HCT116 (cell line): ENCODE results near the gene CDH22. TPM values are rescaled to one million over a fixed set of nuclear protein-coding genes. Genes with fewer than 3 reads are reported as not detected.

ENCODE experiments used
- ATAC-seq: fragments of 200-7000 bp; cut with Tn5 transposase; 2 replicates; pipeline ENCODE4 v1.9.1; 2020; ENCODE audit warnings: mild to moderate bottlenecking, moderate library complexity
- BruUV-seq: library from RNA; stranded (reverse); fragments of 400-500 nt; replicated peaks from 2 replicates; lab custom pipeline; 2021; lab: Mats Ljungman, UMichigan
- CTCF ChIA-PET: fragments of 300-600 bp; sonication (Branson Sonifier 250); formaldehyde crosslinking; loops from one replicate; lab custom pipeline; 2021; ENCODE audit warnings: antibody characterized with exemption; lab: Charles Lee
- POLR2A ChIA-PET: fragments of 300-600, 350-600 bp; sonication (Branson Sonifier 250); formaldehyde crosslinking; loops from one replicate; lab custom pipeline; 2021; ENCODE audit warnings: antibody characterized with exemption; lab: Charles Lee
- RAD21 ChIA-PET, 2 experiments: fragments of 300-600 bp; sonication (Branson Sonifier 250); formaldehyde crosslinking; loops; one replicate each; lab custom pipeline; 2023; ENCODE audit warnings: low total read pairs in 2 of 2; ENCODE audit not compliant: uncharacterized antibody in 2 of 2, unreplicated experiment in 2 of 2, low non-redundant PET in 1 of 2; lab: Charles Lee
- DNase-seq: peaks from one replicate; pipeline ENCODE4 v3.0.0-alpha.2; 2010; ENCODE audit warnings: low read depth, low spot score
- H2AFZ ChIP-seq: fragments of 200-600 bp; shearing (Covaris generic), sonication (generic); 2 replicates; pipeline ENCODE4 v1.6.1; 2017; ENCODE audit warnings: low read depth, mixed run types, mixed read lengths, antibody characterized with exemption, low read length; ENCODE audit not compliant: poor library complexity, severe bottlenecking
- H3K27ac ChIP-seq: 2 replicates; pipeline ENCODE4 v1.5.1; 2012; ENCODE audit warnings: low read depth, low read length
- H3K27me3 ChIP-seq: fragments of 200-600 bp; sonication (generic); 2 replicates; pipeline ENCODE4 v1.6.1; 2016; ENCODE audit warnings: mixed run types, low read length, mixed read lengths; ENCODE audit not compliant: insufficient read depth
- H3K36me3 ChIP-seq, 2 experiments: fragments of 200-500 bp in 1 of 2; fragments of 200-600 bp in 1 of 2; sonication (Bioruptor generic) in 1 of 2; sonication (generic) in 1 of 2; 2 replicates each; pipeline versions ENCODE4 v1.5.1 to v1.6.1; 2014 to 2016; ENCODE audit warnings: low read length in 2 of 2, inconsistent platforms in 1 of 2, mixed read lengths in 1 of 2, mixed run types in 1 of 2; ENCODE audit not compliant: insufficient read depth in 2 of 2, control insufficient read depth in 1 of 2
- H3K4me1 ChIP-seq, 2 experiments: fragments of 200-600 bp in 1 of 2; sonication (generic) in 1 of 2; 2 replicates each; pipeline versions ENCODE4 v1.5.1 to v1.6.1; 2012 to 2017; ENCODE audit warnings: low read length in 2 of 2, inconsistent platforms in 1 of 2, mild to moderate bottlenecking in 1 of 2, mixed read lengths in 1 of 2, mixed run types in 1 of 2, moderate library complexity in 1 of 2; ENCODE audit not compliant: insufficient read depth in 2 of 2, control insufficient read depth in 1 of 2
- H3K4me2 ChIP-seq: fragments of 200-600 bp; sonication (generic); 2 replicates; pipeline ENCODE4 v1.6.1; 2017; ENCODE audit warnings: mixed run types, low read length, mixed read lengths
- H3K4me3 ChIP-seq, 2 experiments: fragments of 200-600 bp in 1 of 2; sonication (generic) in 1 of 2; replicated peaks in 1 of 2; 2 replicates each; pipeline ENCODE4 v1.5.1; 2011 to 2016; ENCODE audit warnings: low read length in 2 of 2, control low read depth in 1 of 2, low read depth in 1 of 2, mild to moderate bottlenecking in 1 of 2, mixed read lengths in 1 of 2, mixed run types in 1 of 2
- H3K79me2 ChIP-seq: fragments of 200-600 bp; sonication (generic); 2 replicates; pipeline ENCODE4 v1.6.1; 2017; ENCODE audit warnings: mild to moderate bottlenecking, mixed run types, low read length, moderate library complexity, mixed read lengths; ENCODE audit not compliant: insufficient read depth
- H3K9ac ChIP-seq: fragments of 200-600 bp; sonication (generic); 2 replicates; pipeline ENCODE4 v1.6.1; 2016; ENCODE audit warnings: low read length, mixed read lengths
- H3K9me2 ChIP-seq: fragments of 200-600 bp; sonication (generic), shearing (Covaris generic); 2 replicates; pipeline ENCODE4 v1.6.1; 2017; ENCODE audit warnings: mixed run types, mild to moderate bottlenecking, moderate library complexity; ENCODE audit not compliant: insufficient read depth
- H3K9me3 ChIP-seq, 2 experiments: fragments of 200-500 bp in 1 of 2; fragments of 200-600 bp in 1 of 2; sonication (Bioruptor generic) in 1 of 2; sonication (generic) in 1 of 2; 2 replicates each; pipeline ENCODE4 v1.6.1; 2014 to 2017; ENCODE audit warnings: low read length in 2 of 2, mixed read lengths in 2 of 2, inconsistent platforms in 1 of 2, low read depth in 1 of 2, mild to moderate bottlenecking in 1 of 2, mixed run types in 1 of 2, moderate library complexity in 1 of 2; ENCODE audit not compliant: control insufficient read depth in 1 of 2, insufficient read depth in 1 of 2
- H4K20me1 ChIP-seq: fragments of 200-600 bp; sonication (generic), shearing (Covaris generic); 2 replicates; pipeline ENCODE4 v1.6.1; 2017; ENCODE audit warnings: mixed run types, mild to moderate bottlenecking, moderate library complexity; ENCODE audit not compliant: insufficient read depth
- CBX3 ChIP-seq: IDR thresholded peaks from 2 replicates; pipeline ENCODE4 v1.6.1; 2012; ENCODE audit warnings: low read depth
- ELF1 ChIP-seq: IDR thresholded peaks from 2 replicates; pipeline ENCODE4 v1.6.1; 2012; ENCODE audit warnings: low read depth, borderline replicate concordance
- EZH2 ChIP-seq: fragments of 200-600 bp; sonication (generic); IDR thresholded peaks from 2 replicates; pipeline ENCODE4 v1.6.1; 2017; ENCODE audit warnings: antibody characterized with exemption, mixed run types
- EZH2phosphoT487 ChIP-seq: fragments of 200-600 bp; IDR thresholded peaks from 2 replicates; pipeline ENCODE4 v1.6.1; 2018; ENCODE audit warnings: antibody characterized with exemption, borderline replicate concordance
- FOSL1 ChIP-seq: IDR thresholded peaks from 2 replicates; pipeline ENCODE4 v1.6.1; 2012; ENCODE audit warnings: low read depth
- JUND ChIP-seq: IDR thresholded peaks from 2 replicates; pipeline ENCODE4 v1.6.1; 2012
- POLR2AphosphoS5 ChIP-seq: IDR thresholded peaks from 2 replicates; pipeline ENCODE4 v1.6.1; 2011; ENCODE audit warnings: mild to moderate bottlenecking, low read depth, low read length, moderate library complexity
- SP1 ChIP-seq: IDR thresholded peaks from 2 replicates; pipeline ENCODE4 v1.6.1; 2012; ENCODE audit warnings: low read depth
- YY1 ChIP-seq: IDR thresholded peaks from 2 replicates; pipeline ENCODE4 v1.6.1; 2011; ENCODE audit warnings: low read length, low read depth, moderate library complexity, mild to moderate bottlenecking; ENCODE audit not compliant: insufficient replicate concordance; ENCODE audit errors: extremely low read depth
- intact Hi-C: fragments of 100-400 bp; cut with micrococcal nuclease; formaldehyde crosslinking; loops from 2 replicates; pipeline ENCODE4 v1.10.0; 2022
- total RNA-seq: library from RNA; stranded (reverse); gene quantifications from one replicate; pipeline ENCODE4 v1.2.1, GENCODE V29; 2021; ENCODE audit not compliant: unreplicated experiment
- TF ChIP-seq, protein P1 (sequence below), 3 experiments: fragments of 200-600 bp in 1 of 3; sonication (generic) in 1 of 3; IDR thresholded peaks in 2 of 3; conservative IDR thresholded peaks in 1 of 3; 2 replicates each; pipeline ENCODE4 v1.5.1; 2012 to 2017; ENCODE audit warnings: low read depth in 2 of 3, low read length in 2 of 3, antibody characterized with exemption in 1 of 3, borderline replicate concordance in 1 of 3, control low read depth in 1 of 3, mild to moderate bottlenecking in 1 of 3, mixed read lengths in 1 of 3, mixed run types in 1 of 3, moderate library complexity in 1 of 3; ENCODE audit not compliant: insufficient read depth in 1 of 3
- TF ChIP-seq, protein P2 (sequence below): IDR thresholded peaks from 2 replicates; pipeline ENCODE4 v1.6.1; 2012
- TF ChIP-seq, protein P3 (sequence below): IDR thresholded peaks from 2 replicates; pipeline ENCODE4 v1.6.1; 2012; ENCODE audit warnings: low read depth

Gene CDH22
- total RNA-seq, 1 experiment from 2014 or later = 1.8 TPM

DNA sequence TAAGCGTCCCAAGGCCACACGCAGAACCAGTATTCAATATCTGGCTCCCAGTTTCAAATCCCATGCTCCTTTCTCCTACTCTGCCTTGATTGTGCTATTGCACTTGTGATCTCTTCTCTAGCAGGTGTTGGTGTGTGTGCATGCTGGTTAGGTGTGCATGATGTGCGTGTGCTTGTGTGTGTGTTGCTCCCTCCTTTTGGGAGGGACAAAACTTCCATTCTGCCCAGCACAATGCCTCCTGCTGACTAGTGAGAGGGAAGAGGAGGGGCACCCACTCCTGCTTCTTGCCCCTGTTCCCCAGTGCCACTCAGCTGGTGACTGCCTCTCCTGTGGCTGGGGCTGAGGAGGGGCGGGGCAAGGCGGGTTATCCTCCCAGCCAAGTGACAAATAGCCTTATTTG, 170.5 kb downstream of the CDH22 start:
- DNase-seq (no peak), ATAC-seq (0 out of 2 replicates have a peak, but pooled peaks have one; percentile 36)
- ChIA-PET CTCF (no interaction called here), RAD21 (no interaction called here), POLR2A (no interaction called here)
- no peaks in the 10 kb centered on the region for H3K79me2 ChIP-seq
- no peak overlapping the region for H3K4me2 ChIP-seq
- no TSS peak for BruUV-seq
- H4K20me1 ChIP-seq = no peaks in the 10 kb centered on the region
- intact Hi-C loops = no loop called here
- no peak overlapping the region for H3K27ac ChIP-seq
- H3K36me3 ChIP-seq = no peaks in the 10 kb centered on the region
- no peaks in the 10 kb centered on the region for H3K9me2 ChIP-seq
- no peak overlapping the region for H2AFZ ChIP-seq
- H3K9me3 ChIP-seq = no peaks in the 10 kb centered on the region
- TF ChIP-seq CBX3 = no peak
- no peak for TF ChIP-seq FOSL1
- TF ChIP-seq, protein P1, sequence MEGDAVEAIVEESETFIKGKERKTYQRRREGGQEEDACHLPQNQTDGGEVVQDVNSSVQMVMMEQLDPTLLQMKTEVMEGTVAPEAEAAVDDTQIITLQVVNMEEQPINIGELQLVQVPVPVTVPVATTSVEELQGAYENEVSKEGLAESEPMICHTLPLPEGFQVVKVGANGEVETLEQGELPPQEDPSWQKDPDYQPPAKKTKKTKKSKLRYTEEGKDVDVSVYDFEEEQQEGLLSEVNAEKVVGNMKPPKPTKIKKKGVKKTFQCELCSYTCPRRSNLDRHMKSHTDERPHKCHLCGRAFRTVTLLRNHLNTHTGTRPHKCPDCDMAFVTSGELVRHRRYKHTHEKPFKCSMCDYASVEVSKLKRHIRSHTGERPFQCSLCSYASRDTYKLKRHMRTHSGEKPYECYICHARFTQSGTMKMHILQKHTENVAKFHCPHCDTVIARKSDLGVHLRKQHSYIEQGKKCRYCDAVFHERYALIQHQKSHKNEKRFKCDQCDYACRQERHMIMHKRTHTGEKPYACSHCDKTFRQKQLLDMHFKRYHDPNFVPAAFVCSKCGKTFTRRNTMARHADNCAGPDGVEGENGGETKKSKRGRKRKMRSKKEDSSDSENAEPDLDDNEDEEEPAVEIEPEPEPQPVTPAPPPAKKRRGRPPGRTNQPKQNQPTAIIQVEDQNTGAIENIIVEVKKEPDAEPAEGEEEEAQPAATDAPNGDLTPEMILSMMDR (IDR thresholded peaks at IDR 0.05 in 2 of 3, conservative IDR thresholded peaks at IDR 0.05 in 1 of 3; ENCODE audit: borderline replicate concordance in 1 of 3, insufficient read depth in 1 of 3, low read depth in 2 of 3, low read length in 2 of 3) = no peak
- TF ChIP-seq EZH2 = no peak
- TF ChIP-seq, protein P2, sequence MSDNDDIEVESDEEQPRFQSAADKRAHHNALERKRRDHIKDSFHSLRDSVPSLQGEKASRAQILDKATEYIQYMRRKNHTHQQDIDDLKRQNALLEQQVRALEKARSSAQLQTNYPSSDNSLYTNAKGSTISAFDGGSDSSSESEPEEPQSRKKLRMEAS = no peak
- TF ChIP-seq ELF1 = no peak
- no peak for TF ChIP-seq YY1
- TF ChIP-seq, protein P3, sequence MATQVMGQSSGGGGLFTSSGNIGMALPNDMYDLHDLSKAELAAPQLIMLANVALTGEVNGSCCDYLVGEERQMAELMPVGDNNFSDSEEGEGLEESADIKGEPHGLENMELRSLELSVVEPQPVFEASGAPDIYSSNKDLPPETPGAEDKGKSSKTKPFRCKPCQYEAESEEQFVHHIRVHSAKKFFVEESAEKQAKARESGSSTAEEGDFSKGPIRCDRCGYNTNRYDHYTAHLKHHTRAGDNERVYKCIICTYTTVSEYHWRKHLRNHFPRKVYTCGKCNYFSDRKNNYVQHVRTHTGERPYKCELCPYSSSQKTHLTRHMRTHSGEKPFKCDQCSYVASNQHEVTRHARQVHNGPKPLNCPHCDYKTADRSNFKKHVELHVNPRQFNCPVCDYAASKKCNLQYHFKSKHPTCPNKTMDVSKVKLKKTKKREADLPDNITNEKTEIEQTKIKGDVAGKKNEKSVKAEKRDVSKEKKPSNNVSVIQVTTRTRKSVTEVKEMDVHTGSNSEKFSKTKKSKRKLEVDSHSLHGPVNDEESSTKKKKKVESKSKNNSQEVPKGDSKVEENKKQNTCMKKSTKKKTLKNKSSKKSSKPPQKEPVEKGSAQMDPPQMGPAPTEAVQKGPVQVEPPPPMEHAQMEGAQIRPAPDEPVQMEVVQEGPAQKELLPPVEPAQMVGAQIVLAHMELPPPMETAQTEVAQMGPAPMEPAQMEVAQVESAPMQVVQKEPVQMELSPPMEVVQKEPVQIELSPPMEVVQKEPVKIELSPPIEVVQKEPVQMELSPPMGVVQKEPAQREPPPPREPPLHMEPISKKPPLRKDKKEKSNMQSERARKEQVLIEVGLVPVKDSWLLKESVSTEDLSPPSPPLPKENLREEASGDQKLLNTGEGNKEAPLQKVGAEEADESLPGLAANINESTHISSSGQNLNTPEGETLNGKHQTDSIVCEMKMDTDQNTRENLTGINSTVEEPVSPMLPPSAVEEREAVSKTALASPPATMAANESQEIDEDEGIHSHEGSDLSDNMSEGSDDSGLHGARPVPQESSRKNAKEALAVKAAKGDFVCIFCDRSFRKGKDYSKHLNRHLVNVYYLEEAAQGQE = no peak
- no peak for TF ChIP-seq JUND
- TF ChIP-seq SP1 = no peak
- TF ChIP-seq EZH2phosphoT487 = no peak
- TF ChIP-seq POLR2AphosphoS5 = no peak
- no peaks in the 10 kb centered on the region for H3K4me1 ChIP-seq
- H3K9ac ChIP-seq = no peak overlapping the region
- H3K4me3 ChIP-seq = no peak overlapping the region
- H3K27me3 ChIP-seq = peaks cover 18% of the 10 kb centered on the region; the same call in 1 of the 2 replicates
